WTC11 (cell line): ENCODE data around the gene DNAAF5. TPM values are rescaled to one million over a fixed set of nuclear protein-coding genes. Genes with fewer than 3 reads are reported as not detected.
A peak's percentile ranks its signal among the peaks of the same experiment; 100 is the strongest.

Experiments used
- ATAC-seq: fragments of 200-7000 bp; cut with Tn5 transposase; 2 replicates; pipeline ENCODE4 v1.10.0; 2021; ENCODE audit warnings: mild to moderate bottlenecking, moderate library complexity
- CTCF ChIA-PET: fragments of 300-600 bp; sonication (Branson Sonifier 250); formaldehyde crosslinking; loops from one replicate; lab custom pipeline; 2021; ENCODE audit warnings: antibody characterized with exemption; lab: Charles Lee
- POLR2A ChIA-PET: fragments of 350-600 bp; sonication (Branson Sonifier 250); formaldehyde crosslinking; loops from one replicate; lab custom pipeline; 2021; ENCODE audit warnings: antibody characterized with exemption; lab: Charles Lee
- DNase-seq: peaks from one replicate; pipeline ENCODE4 v3.0.0; 2021; ENCODE audit warnings: low spot score
- H3K27ac Mint-ChIP-seq: 2 replicates; pipeline ENCODE4 v1.8.0; 2021; ENCODE audit warnings: mixed read lengths
- H3K27me3 Mint-ChIP-seq: 2 replicates; pipeline ENCODE4 v1.8.0; 2021; ENCODE audit warnings: low read depth, mild to moderate bottlenecking, moderate library complexity, mixed read lengths
- H3K36me3 Mint-ChIP-seq: 2 replicates; pipeline ENCODE4 v1.8.0; 2021; ENCODE audit warnings: mixed read lengths
- H3K4me1 Mint-ChIP-seq: 2 replicates; pipeline ENCODE4 v1.8.0; 2022; ENCODE audit warnings: mixed read lengths
- H3K4me3 Mint-ChIP-seq: 2 replicates; pipeline ENCODE4 v1.8.0; 2021; ENCODE audit warnings: mild to moderate bottlenecking, moderate library complexity, mixed read lengths
- H3K9me3 Mint-ChIP-seq: 2 replicates; pipeline ENCODE4 v1.8.0; 2021; ENCODE audit warnings: mixed read lengths
- AFF4 ChIP-seq: sonication (generic); formaldehyde crosslinking; IDR thresholded peaks from 2 replicates; pipeline ENCODE4 v1.8.1; 2023; ENCODE audit warnings: mild to moderate bottlenecking, missing genetic modification reagents, borderline replicate concordance
- CREB1 ChIP-seq: sonication (generic); formaldehyde crosslinking; IDR thresholded peaks from 2 replicates; pipeline ENCODE4 v1.8.0; 2023; ENCODE audit warnings: mild to moderate bottlenecking, missing genetic modification reagents
- ELF4 ChIP-seq: sonication (generic); formaldehyde crosslinking; IDR thresholded peaks from 2 replicates; pipeline ENCODE4 v1.8.1; 2022; ENCODE audit warnings: low read depth, mild to moderate bottlenecking, moderate library complexity, missing genetic modification reagents
- ETV6 ChIP-seq: sonication (generic); formaldehyde crosslinking; IDR thresholded peaks from 2 replicates; pipeline ENCODE4 v1.8.1; 2022; ENCODE audit warnings: mild to moderate bottlenecking, missing genetic modification reagents
- FOXK1 ChIP-seq: sonication (generic); formaldehyde crosslinking; IDR thresholded peaks from 2 replicates; pipeline ENCODE4 v1.8.0; 2022; ENCODE audit warnings: mild to moderate bottlenecking, moderate library complexity, missing genetic modification reagents
- FOXP4 ChIP-seq: sonication (generic); formaldehyde crosslinking; IDR thresholded peaks from 2 replicates; pipeline ENCODE4 v1.8.0; 2022; ENCODE audit warnings: mild to moderate bottlenecking, missing genetic modification reagents
- GABPB1 ChIP-seq: sonication (generic); formaldehyde crosslinking; IDR thresholded peaks from 2 replicates; pipeline ENCODE4 v1.8.1; 2023; ENCODE audit warnings: mild to moderate bottlenecking, missing genetic modification reagents
- JUN ChIP-seq: sonication (generic); formaldehyde crosslinking; IDR thresholded peaks from 2 replicates; pipeline ENCODE4 v1.8.0; 2023; ENCODE audit warnings: mild to moderate bottlenecking, missing genetic modification reagents
- MYBL2 ChIP-seq: sonication (generic); formaldehyde crosslinking; IDR thresholded peaks from 2 replicates; pipeline ENCODE4 v1.8.1; 2023; ENCODE audit warnings: mild to moderate bottlenecking, moderate library complexity, missing genetic modification reagents
- NFYB ChIP-seq: sonication (generic); formaldehyde crosslinking; conservative IDR thresholded peaks from 2 replicates; pipeline ENCODE4 v1.8.0; 2022; ENCODE audit warnings: low read depth, missing genetic modification reagents
- SP1 ChIP-seq: sonication (generic); formaldehyde crosslinking; conservative IDR thresholded peaks from 2 replicates; pipeline ENCODE4 v1.8.1; 2022; ENCODE audit warnings: missing genetic modification reagents
- STAT6 ChIP-seq: sonication (generic); formaldehyde crosslinking; conservative IDR thresholded peaks from 2 replicates; pipeline ENCODE4 v1.8.1; 2023; ENCODE audit warnings: mild to moderate bottlenecking, low read depth, missing genetic modification reagents, moderate library complexity
- USF2 ChIP-seq: sonication (generic); formaldehyde crosslinking; IDR thresholded peaks from 2 replicates; pipeline ENCODE4 v1.8.1; 2023; ENCODE audit warnings: mild to moderate bottlenecking, missing genetic modification reagents, moderate library complexity
- ZNF219 ChIP-seq: sonication (generic); formaldehyde crosslinking; IDR thresholded peaks from 2 replicates; pipeline ENCODE4 v1.8.0; 2023; ENCODE audit warnings: missing genetic modification reagents, mild to moderate bottlenecking, borderline replicate concordance
- ZNF281 ChIP-seq: sonication (generic); formaldehyde crosslinking; IDR thresholded peaks from 2 replicates; pipeline ENCODE4 v1.8.0; 2023; ENCODE audit warnings: mild to moderate bottlenecking, missing genetic modification reagents
- total RNA-seq: library from RNA; stranded (reverse); gene quantifications from 3 replicates; pipeline ENCODE4 v1.2.3, GENCODE V29; 2021

Gene DNAAF5
- total RNA-seq, 1 experiment from 2014 or later = 62.2 TPM

- TF ChIP-seq ETV6 (CRISPR knock-in tag) = peak; percentile 52; the same call in 1 of the 2 replicates
- TF ChIP-seq ZNF219 (CRISPR knock-in tag) = no peak
- TF ChIP-seq FOXK1 (CRISPR knock-in tag) = no peak; the same call in 1 of the 2 replicates
- no peak for TF ChIP-seq AFF4 (CRISPR knock-in tag)
Observed at GRCh38 chr7:815284-816216, 89.1 kb downstream of the DNAAF5 start (continued).

GRCh38 chr7:816300-816750 lies 89.8 kb downstream of the DNAAF5 start:
- DNase-seq = peak; percentile 98
- peak; percentile 88 for TF ChIP-seq NFYB (CRISPR knock-in tag)
- peak; percentile 32; the same call in 1 of the 2 replicates for TF ChIP-seq USF2 (CRISPR knock-in tag)
- TF ChIP-seq SP1 = peak; percentile 16; the same call in 1 of the 2 replicates
- 0 out of 2 replicates have a peak, but pooled peaks have one; percentile 0 for TF ChIP-seq JUN (CRISPR knock-in tag)
- TF ChIP-seq ELF4 = no peak
- ChIA-PET POLR2A (interaction anchor here (0.5 to 1.5 kb wide), 4 partner anchors 29 to 367 kb away, joined by 3 to 6 read pairs (median 4); no protein-coding TSS in a partner anchor), CTCF (interaction anchor here (0.5 to 2.4 kb wide), 8 partner anchors 16 to 695 kb away, joined by 3 to 10 read pairs (median 6); partner anchors contain the start of gene SUN1)
- ATAC-seq = peak; percentile 89
- Mint-ChIP-seq H3K36me3 (peaks cover 11% of the 10 kb centered on the region; the same call in 1 of the 2 replicates), H3K27ac (no peak overlapping the region), H3K4me3 (peak overlapping the region; percentile 87), H3K9me3 (no peaks in the 10 kb centered on the region), H3K4me1 (peaks cover 54% of the 10 kb centered on the region), H3K27me3 (no peaks in the 10 kb centered on the region)

GRCh38 chr7:816751-817671 lies 90.5 kb downstream of the DNAAF5 start:
- H3K27ac Mint-ChIP-seq = peak overlapping the region; percentile 65; the same call in 1 of the 2 replicates
- no peak for ATAC-seq
- DNase-seq = peak; percentile 43
- CTCF ChIA-PET = interaction anchor here (0.6 to 2.4 kb wide), 10 partner anchors 9 to 696 kb away, joined by 3 to 10 read pairs (median 6); partner anchors contain the start of gene SUN1
- H3K36me3 Mint-ChIP-seq = peaks cover 11% of the 10 kb centered on the region; the same call in 1 of the 2 replicates
- peak overlapping the region; percentile 81 for H3K4me3 Mint-ChIP-seq
- POLR2A ChIA-PET = interaction anchor here (0.6 to 1.5 kb wide), 2 partner anchors 53 to 56 kb away, joined by 4 to 5 read pairs; no protein-coding TSS in a partner anchor
- peaks cover 57% of the 10 kb centered on the region for H3K4me1 Mint-ChIP-seq
- H3K9me3 Mint-ChIP-seq = no peaks in the 10 kb centered on the region
- H3K27me3 Mint-ChIP-seq = no peaks in the 10 kb centered on the region
- TF ChIP-seq ZNF281 (CRISPR knock-in tag) (no peak), STAT6 (CRISPR knock-in tag) (no peak), GABPB1 (CRISPR knock-in tag) (no peak), JUN (CRISPR knock-in tag) (0 out of 2 replicates have a peak, but pooled peaks have one; percentile 6), CREB1 (CRISPR knock-in tag) (no peak), FOXP4 (CRISPR knock-in tag) (0 out of 2 replicates have a peak, but pooled peaks have one; percentile 9), MYBL2 (CRISPR knock-in tag) (no peak)
